Measurements from ENCODE around the gene ZC2HC1C. TPM values are rescaled to one million over a fixed set of nuclear protein-coding genes. Genes with fewer than 3 reads are reported as not detected.

The ZC2HC1C gene
- total RNA-seq, 4 donors from 2014 or later, result 0.26 to 4.7 (median 2.4) TPM; not detected in 1

DNA sequence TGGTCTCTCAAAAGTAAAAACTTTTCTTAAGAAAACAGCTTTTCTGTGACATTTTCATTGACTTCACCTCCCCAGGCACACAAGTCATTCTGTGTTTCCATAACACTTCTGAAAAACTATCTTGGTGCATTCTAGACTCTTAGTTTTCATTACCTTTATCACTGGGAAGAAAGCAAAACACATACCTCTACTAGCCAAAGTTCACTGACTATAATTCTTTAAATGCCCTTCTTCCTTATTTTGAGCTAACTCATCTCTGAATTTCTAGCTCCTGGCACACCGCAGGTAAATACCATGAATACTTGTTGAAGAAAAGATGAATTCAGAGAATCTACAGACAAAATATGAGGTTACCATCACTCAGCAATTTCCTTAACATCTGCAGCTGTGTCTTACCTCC, 39.3 kb upstream of the ZC2HC1C start:
- no peak overlapping the region for H3K4me3 ChIP-seq
- TF ChIP-seq, protein P1, sequence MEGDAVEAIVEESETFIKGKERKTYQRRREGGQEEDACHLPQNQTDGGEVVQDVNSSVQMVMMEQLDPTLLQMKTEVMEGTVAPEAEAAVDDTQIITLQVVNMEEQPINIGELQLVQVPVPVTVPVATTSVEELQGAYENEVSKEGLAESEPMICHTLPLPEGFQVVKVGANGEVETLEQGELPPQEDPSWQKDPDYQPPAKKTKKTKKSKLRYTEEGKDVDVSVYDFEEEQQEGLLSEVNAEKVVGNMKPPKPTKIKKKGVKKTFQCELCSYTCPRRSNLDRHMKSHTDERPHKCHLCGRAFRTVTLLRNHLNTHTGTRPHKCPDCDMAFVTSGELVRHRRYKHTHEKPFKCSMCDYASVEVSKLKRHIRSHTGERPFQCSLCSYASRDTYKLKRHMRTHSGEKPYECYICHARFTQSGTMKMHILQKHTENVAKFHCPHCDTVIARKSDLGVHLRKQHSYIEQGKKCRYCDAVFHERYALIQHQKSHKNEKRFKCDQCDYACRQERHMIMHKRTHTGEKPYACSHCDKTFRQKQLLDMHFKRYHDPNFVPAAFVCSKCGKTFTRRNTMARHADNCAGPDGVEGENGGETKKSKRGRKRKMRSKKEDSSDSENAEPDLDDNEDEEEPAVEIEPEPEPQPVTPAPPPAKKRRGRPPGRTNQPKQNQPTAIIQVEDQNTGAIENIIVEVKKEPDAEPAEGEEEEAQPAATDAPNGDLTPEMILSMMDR (IDR thresholded peaks at IDR 0.05), result no peak
- no peak for TF ChIP-seq POLR2A (IDR thresholded peaks at IDR 0.05)
- no peaks in the 10 kb centered on the region for H3K4me1 ChIP-seq
- intact Hi-C loops (cut with DNase I; ENCODE audit: low total_unique reads), result no loop called here
- no peak for DNase-seq
- H3K9me3 ChIP-seq, result no peaks in the 10 kb centered on the region
- H3K27me3 ChIP-seq, result no peaks in the 10 kb centered on the region
- H3K36me3 ChIP-seq, result no peaks in the 10 kb centered on the region
- H3K27ac ChIP-seq, result no peak overlapping the region

- Histone ChIP-seq H3K4me3 (no peak overlapping the region), H3K27me3 (no peaks in the 10 kb centered on the region), H3K4me1 (no peaks in the 10 kb centered on the region), H3K36me3 (no peaks in the 10 kb centered on the region), H3K9me3 (no peaks in the 10 kb centered on the region), H3K27ac (no peak overlapping the region)
- DNase-seq, result no peak
- TF ChIP-seq, protein P1 (IDR thresholded peaks at IDR 0.05), result no peak
- TF ChIP-seq POLR2A (IDR thresholded peaks at IDR 0.05), result no peak
- intact Hi-C loops (cut with DNase I; ENCODE audit: low total_unique reads), result no loop called here
Observed at GRCh38 chr14:75032939-75033338, 36.5 kb upstream of the ZC2HC1C start.

DNA sequence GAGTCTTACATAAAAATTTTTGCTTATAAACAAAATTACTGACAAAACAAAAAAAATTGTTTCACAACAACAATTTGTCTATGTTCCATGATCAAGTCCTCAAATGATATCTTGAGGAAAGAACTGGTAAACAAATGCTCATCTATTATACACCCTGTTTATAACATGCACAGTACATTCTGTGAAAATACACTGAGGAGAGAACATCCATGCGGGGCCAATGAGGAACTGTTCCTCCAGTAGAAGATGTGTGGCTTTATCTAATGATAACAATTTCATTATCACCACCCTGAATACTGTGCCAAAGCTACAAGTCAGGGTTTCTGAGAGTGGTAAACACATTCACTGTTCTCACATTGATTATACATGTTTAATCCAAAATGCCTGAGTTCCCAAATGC, 28.9 kb upstream of the ZC2HC1C start:
- Histone ChIP-seq H3K27ac (no peak overlapping the region), H3K36me3 (no peaks in the 10 kb centered on the region), H3K4me3 (no peak overlapping the region), H3K27me3 (no peaks in the 10 kb centered on the region), H3K4me1 (no peaks in the 10 kb centered on the region), H3K9me3 (no peaks in the 10 kb centered on the region)
- DNase-seq, result no peak
- TF ChIP-seq POLR2A (IDR thresholded peaks at IDR 0.05), result no peak
- TF ChIP-seq, protein P1 (IDR thresholded peaks at IDR 0.05), result no peak
- intact Hi-C loops (cut with DNase I; ENCODE audit: low total_unique reads), result no loop called here

GRCh38 chr14:75040959-75041358, 28.5 kb upstream of the ZC2HC1C start:
- intact Hi-C loops (cut with DNase I; ENCODE audit: low total_unique reads), result no loop called here
- H3K27me3 ChIP-seq, result no peaks in the 10 kb centered on the region
- no peaks in the 10 kb centered on the region for H3K4me1 ChIP-seq
- no peak for TF ChIP-seq POLR2A (IDR thresholded peaks at IDR 0.05)
- TF ChIP-seq, protein P1 (IDR thresholded peaks at IDR 0.05), result no peak
- DNase-seq, result no peak
- H3K36me3 ChIP-seq, result no peaks in the 10 kb centered on the region
- no peak overlapping the region for H3K4me3 ChIP-seq
- H3K9me3 ChIP-seq, result no peaks in the 10 kb centered on the region
- H3K27ac ChIP-seq, result no peak overlapping the region

- no peak for DNase-seq
- no peaks in the 10 kb centered on the region for H3K9me3 ChIP-seq
- TF ChIP-seq, protein P1 (IDR thresholded peaks at IDR 0.05), result no peak
- no peak for TF ChIP-seq POLR2A (IDR thresholded peaks at IDR 0.05)
- H3K27me3 ChIP-seq, result no peaks in the 10 kb centered on the region
- H3K4me1 ChIP-seq, result no peaks in the 10 kb centered on the region
- no peak overlapping the region for H3K27ac ChIP-seq
- intact Hi-C loops (cut with DNase I; ENCODE audit: low total_unique reads), result no loop called here
- no peak overlapping the region for H3K4me3 ChIP-seq
- no peaks in the 10 kb centered on the region for H3K36me3 ChIP-seq
Observed at GRCh38 chr14:75041613-75042012, 27.8 kb upstream of the ZC2HC1C start.

All from uterus (tissue), 4 donors.